Endodermal cell (in vitro differentiated cells): ENCODE measurements around the gene CC2D1B. TPM values are rescaled to one million over a fixed set of nuclear protein-coding genes. Genes with fewer than 3 reads are reported as not detected.

Experiments used
- DNase-seq: peaks from one replicate; pipeline ENCODE4 v3.0.0-alpha.2; 2017
- H3K27ac ChIP-seq: 2 replicates; pipeline ENCODE4 v1.5.1; 2013; ENCODE audit warnings: mild to moderate bottlenecking, low read depth, low read length, moderate library complexity
- H3K27me3 ChIP-seq: 2 replicates; pipeline ENCODE4 v1.6.1; 2013; ENCODE audit warnings: mild to moderate bottlenecking, low read length, moderate library complexity; ENCODE audit not compliant: insufficient read depth, control insufficient read depth, poor library complexity, severe bottlenecking
- H3K36me3 ChIP-seq: 2 replicates; pipeline ENCODE4 v1.7.0; 2013; ENCODE audit warnings: mild to moderate bottlenecking, low read length, moderate library complexity; ENCODE audit not compliant: control insufficient read depth, insufficient read depth
- H3K4me1 ChIP-seq: one replicate; pipeline ENCODE4 v1.7.0; 2013; ENCODE audit warnings: low read length; ENCODE audit not compliant: control insufficient read depth, insufficient read depth
- H3K4me3 ChIP-seq: 2 replicates; pipeline ENCODE4 v1.5.1; 2013; ENCODE audit warnings: mild to moderate bottlenecking, low read length, moderate library complexity
- H3K9ac ChIP-seq: 2 replicates; pipeline ENCODE4 v1.6.1; 2013; ENCODE audit warnings: mild to moderate bottlenecking, low read length, moderate library complexity; ENCODE audit not compliant: poor library complexity, severe bottlenecking; ENCODE audit errors: extremely low read depth
- H3K9me3 ChIP-seq: 2 replicates; pipeline ENCODE4 v1.6.1; 2013; ENCODE audit warnings: mild to moderate bottlenecking, low read length, moderate library complexity; ENCODE audit not compliant: control insufficient read depth
- H3K27ac Mint-ChIP-seq: 2 replicates; pipeline ENCODE4 v1.8.0; 2020; ENCODE audit warnings: mixed read lengths
- H3K27me3 Mint-ChIP-seq: 2 replicates; pipeline ENCODE4 v1.8.0; 2021; ENCODE audit warnings: mild to moderate bottlenecking, mixed read lengths; ENCODE audit not compliant: insufficient read depth
- H3K36me3 Mint-ChIP-seq: 2 replicates; pipeline ENCODE4 v1.8.0; 2020; ENCODE audit warnings: low read depth, mixed read lengths
- H3K4me1 Mint-ChIP-seq: 2 replicates; pipeline ENCODE4 v1.8.0; 2020; ENCODE audit warnings: mixed read lengths
- H3K4me3 Mint-ChIP-seq: 2 replicates; pipeline ENCODE4 v1.8.0; 2020; ENCODE audit warnings: mild to moderate bottlenecking, moderate library complexity, mixed read lengths
- H3K9me3 Mint-ChIP-seq: 2 replicates; pipeline ENCODE4 v1.8.0; 2020; ENCODE audit warnings: mild to moderate bottlenecking, mixed read lengths
- CTCF ChIP-seq: fragments of 200-600 bp; sonication (generic); conservative IDR thresholded peaks from 2 replicates; pipeline ENCODE4 v1.5.0; 2021; ENCODE audit warnings: antibody characterized with exemption, mild to moderate bottlenecking
- WGBS, 2 experiments: methylation state at CpG; one replicate each; pipeline versions ENCODE4 v1.1.5 to v1.1.7; 2013; ENCODE audit warnings: missing lambda C conversion rate in 2 of 2, mixed read lengths in 1 of 2; ENCODE audit not compliant: insufficient coverage in 1 of 2, insufficient read length in 1 of 2; 5-methylcytosine and 5-hydroxymethylcytosine counted together
- total RNA-seq, 2 donors: library from RNA; stranded (reverse); fragmentation: NEBNext Ultra II Directional in 1 of 2; extraction: Animal tissue kit (Norgen Biotek cat#: 25700) in 1 of 2; gene quantifications; 2 replicates in 1 of 2; 3 replicates in 1 of 2; pipeline ENCODE4 v1.2.1, GENCODE V29; 2021

Gene CC2D1B
- total RNA-seq, 2 donors from 2014 or later, result 32.7 to 50.1 TPM

- DNase-seq, result no peak
- H3K36me3 ChIP-seq, result no peaks in the 10 kb centered on the region
- H3K4me3 ChIP-seq, result no peak overlapping the region
- Mint-ChIP-seq H3K27me3 (no peaks in the 10 kb centered on the region), H3K36me3 (peaks cover 22% of the 10 kb centered on the region), H3K4me1 (peaks cover 11% of the 10 kb centered on the region), H3K27ac (no peak overlapping the region), H3K4me3 (no peak overlapping the region), H3K9me3 (no peaks in the 10 kb centered on the region)
- H3K4me1 ChIP-seq, result no peaks in the 10 kb centered on the region
- no peaks in the 10 kb centered on the region for H3K27me3 ChIP-seq
- 41 to 68% methylated on average over 3 to 5 of the region's 5 CpGs for WGBS, 2 experiments
- TF ChIP-seq CTCF, result no peak
- no peaks in the 10 kb centered on the region for H3K9me3 ChIP-seq
- no peak overlapping the region for H3K9ac ChIP-seq
- H3K27ac ChIP-seq, result no peak overlapping the region
Observed at GRCh38 chr1:52325786-52326185, 40.2 kb downstream of the CC2D1B start.

GRCh38 chr1:52323731-52324130 is 42.3 kb downstream of the CC2D1B start:
- no peaks in the 10 kb centered on the region for H3K9me3 Mint-ChIP-seq
- peaks cover 10% of the 10 kb centered on the region for H3K4me1 Mint-ChIP-seq
- no peak overlapping the region for H3K27ac Mint-ChIP-seq
- Histone ChIP-seq H3K4me3 (no peak overlapping the region), H3K9me3 (no peaks in the 10 kb centered on the region), H3K27me3 (no peaks in the 10 kb centered on the region), H3K36me3 (no peaks in the 10 kb centered on the region), H3K4me1 (no peaks in the 10 kb centered on the region), H3K27ac (no peak overlapping the region), H3K9ac (no peak overlapping the region)
- H3K4me3 Mint-ChIP-seq, result no peak overlapping the region
- no peak for TF ChIP-seq CTCF
- 98 to 100% methylated on average over 4 to 8 of the region's 8 CpGs for WGBS, 2 experiments
- H3K27me3 Mint-ChIP-seq, result no peaks in the 10 kb centered on the region
- DNase-seq, result no peak
- H3K36me3 Mint-ChIP-seq, result peaks cover 17% of the 10 kb centered on the region

GRCh38 chr1:52321061-52321460 is 44.9 kb downstream of the CC2D1B start:
- Histone ChIP-seq H3K27ac (no peak overlapping the region), H3K4me1 (no peaks in the 10 kb centered on the region), H3K9me3 (no peaks in the 10 kb centered on the region), H3K27me3 (no peaks in the 10 kb centered on the region), H3K4me3 (no peak overlapping the region), H3K36me3 (no peaks in the 10 kb centered on the region), H3K9ac (no peak overlapping the region)
- no peaks in the 10 kb centered on the region for H3K9me3 Mint-ChIP-seq
- H3K27ac Mint-ChIP-seq, result no peak overlapping the region
- peaks cover 17% of the 10 kb centered on the region for H3K36me3 Mint-ChIP-seq
- H3K4me3 Mint-ChIP-seq, result no peak overlapping the region
- no peak for DNase-seq
- no peak for TF ChIP-seq CTCF
- peaks cover 6% of the 10 kb centered on the region for H3K4me1 Mint-ChIP-seq
- no peaks in the 10 kb centered on the region for H3K27me3 Mint-ChIP-seq
- WGBS, 2 experiments, result 99 to 100% methylated on average over 2 of the region's 2 CpGs
